HT-29 (cell line): ENCODE measurements around the gene ASCL2. TPM values are rescaled to one million over a fixed set of nuclear protein-coding genes. Genes with fewer than 3 reads are reported as not detected.

Experiments used
- DNase-seq: peaks from one replicate; pipeline ENCODE4 v3.0.0-alpha.2; 2015; ENCODE audit warnings: low spot score
- total RNA-seq: library from RNA; depleted of rRNA; stranded (reverse); fragments of >200 nt; shearing (Covaris generic); gene quantifications from 2 replicates; pipeline ENCODE4 v1.2.3, GENCODE V29; 2014; rRNA removed

Gene ASCL2
- total RNA-seq, 1 experiment from 2014 or later: 5.0 TPM

- DNase-seq: no peak
These were observed 35.4 kb downstream of the ASCL2 start for GRCh38 chr11:2234963-2235362.

GRCh38 chr11:2233693-2234455, 36.5 kb downstream of the ASCL2 start:
- DNase-seq: no peak

DNA sequence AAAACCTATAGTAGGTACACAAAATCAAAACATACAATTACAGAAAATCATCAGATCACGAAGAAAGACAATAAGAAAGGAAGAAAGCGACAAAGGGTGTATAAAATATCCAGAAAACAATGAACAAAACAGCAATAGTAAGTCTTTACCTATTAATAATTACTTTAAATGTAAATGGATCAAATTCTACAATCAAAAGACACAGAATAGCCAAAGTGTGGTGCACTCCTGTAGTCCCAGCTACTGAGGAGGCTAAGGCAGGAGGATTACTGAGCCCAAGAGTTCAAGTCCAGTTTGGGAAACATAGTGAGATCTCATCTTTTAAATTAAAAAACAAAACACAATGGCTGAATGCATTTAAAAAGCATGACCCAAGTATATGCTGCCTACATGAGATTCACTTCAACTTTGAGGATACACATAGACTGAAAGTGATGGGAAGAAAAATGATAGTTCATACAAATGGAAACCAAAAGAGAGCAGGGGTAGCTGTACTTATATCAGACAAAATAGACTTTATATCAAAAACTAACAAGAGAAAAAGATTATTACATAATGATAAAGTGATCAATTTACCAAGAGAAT, 40.6 kb downstream of the ASCL2 start:
- no peak for DNase-seq

GRCh38 chr11:2224254-2224653, 46.1 kb downstream of the ASCL2 start:
- no peak for DNase-seq

DNA sequence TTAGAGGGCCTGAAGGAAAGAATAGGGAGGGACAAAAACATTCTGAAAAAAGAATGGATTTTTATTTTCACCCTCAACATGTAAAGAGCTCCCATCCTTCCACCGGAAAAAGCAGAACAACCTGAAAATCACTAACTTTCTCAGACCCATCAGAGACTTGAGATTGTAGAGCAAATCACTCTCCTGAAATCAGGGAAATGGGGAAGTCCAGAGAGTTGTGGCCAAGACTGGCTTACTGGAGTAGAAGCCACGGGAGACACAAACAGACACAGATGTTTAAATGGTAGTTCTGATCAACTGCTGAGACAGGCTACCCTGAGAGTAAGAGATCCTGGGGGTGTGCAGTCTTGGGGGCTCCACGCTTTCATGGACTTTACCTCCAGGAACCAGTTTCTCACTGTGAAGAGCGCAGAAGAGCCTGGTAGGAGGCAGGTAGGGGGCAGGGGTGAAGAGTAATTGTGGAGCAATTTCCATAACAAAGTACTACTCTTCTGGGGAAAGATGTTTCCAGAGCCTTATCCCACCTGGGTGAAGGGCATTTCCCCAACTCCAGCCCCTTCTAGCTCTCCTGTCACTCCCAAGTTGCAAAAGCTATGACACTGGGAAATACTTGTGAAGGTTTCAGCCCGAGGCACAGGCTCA, 47.1 kb downstream of the ASCL2 start:
- no peak for DNase-seq

GRCh38 chr11:2222451-2222850, 47.9 kb downstream of the ASCL2 start:
- DNase-seq: no peak

- no peak for DNase-seq
These were observed 48.8 kb downstream of the ASCL2 start for GRCh38 chr11:2221591-2221990.

DNA sequence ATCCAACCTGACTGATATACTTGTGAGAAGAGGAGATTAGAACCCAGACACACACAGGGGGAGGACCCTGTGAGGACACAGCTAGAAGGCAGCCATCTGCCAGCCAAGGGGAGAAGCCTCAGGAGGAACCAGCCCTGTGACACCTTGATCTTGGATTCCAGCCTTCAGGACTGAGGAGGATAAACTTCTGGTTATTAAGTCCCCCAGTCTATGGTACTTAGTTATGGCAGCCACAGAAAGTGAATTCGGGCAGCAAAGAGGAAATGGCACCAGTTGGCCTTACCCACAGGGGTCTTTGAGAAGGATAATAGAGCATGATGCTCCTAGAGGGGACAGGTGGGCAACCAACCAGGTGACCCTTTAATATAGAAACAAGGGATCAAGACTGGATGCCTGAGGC, 49.4 kb downstream of the ASCL2 start:
- DNase-seq: no peak

GRCh38 chr11:2220173-2220771, 50.1 kb downstream of the ASCL2 start:
- DNase-seq: no peak

- DNase-seq: no peak
These were observed 50.9 kb downstream of the ASCL2 start for GRCh38 chr11:2219318-2220017.

Other genes starting within 250 kb of the ASCL2 start
- gene IGF2, start 131.2 kb downstream of the ASCL2 start, total RNA-seq: 9.9 and 11.4 TPM in 2 replicates
- not detected in 2 replicates for gene INS, start 109.4 kb downstream of the ASCL2 start, total RNA-seq
- gene TH, start 98.8 kb downstream of the ASCL2 start, total RNA-seq: 1.8 and 3.4 TPM in 2 replicates
- gene C11orf21, start 31.3 kb upstream of the ASCL2 start, total RNA-seq: 0.81 and 1.3 TPM in 2 replicates
- 1.4 and 2.5 TPM in 2 replicates for gene TSPAN32, start 31.4 kb upstream of the ASCL2 start, total RNA-seq
- gene CD81, start 106.7 kb upstream of the ASCL2 start, total RNA-seq: 121 and 132 TPM in 2 replicates
- 114 and 126 TPM in 2 replicates for gene TSSC4, start 130.2 kb upstream of the ASCL2 start, total RNA-seq
- gene TRPM5, start 173.9 kb upstream of the ASCL2 start, total RNA-seq: 1.7 and 1.8 TPM in 2 replicates
- gene KCNQ1, start 174.4 kb upstream of the ASCL2 start, total RNA-seq: 9.2 and 9.9 TPM in 2 replicates